Measurements from ENCODE around the gene C18orf63.

GRCh38 chr18:74333091-74333490 is 17.5 kb downstream of the C18orf63 start:
- no peak for TF ChIP-seq ZFX (IDR thresholded peaks at IDR 0.05; ENCODE audit: borderline replicate concordance)
- no peak for TF ChIP-seq CTCF (IDR thresholded peaks at IDR 0.05)
